Measurements from ENCODE around the gene MTMR10. TPM values are rescaled to one million over a fixed set of nuclear protein-coding genes. Genes with fewer than 3 reads are reported as not detected.

MTMR10 gene
- polyA plus RNA-seq, 3 donors, result 44.9 to 72.3 (median 62.7) TPM

GRCh38 chr15:31019986-31020385 is 28.6 kb upstream of the MTMR10 start:
- DNase-seq, result no peak

GRCh38 chr15:31017311-31017710 is 25.9 kb upstream of the MTMR10 start:
- no peak for DNase-seq

DNA sequence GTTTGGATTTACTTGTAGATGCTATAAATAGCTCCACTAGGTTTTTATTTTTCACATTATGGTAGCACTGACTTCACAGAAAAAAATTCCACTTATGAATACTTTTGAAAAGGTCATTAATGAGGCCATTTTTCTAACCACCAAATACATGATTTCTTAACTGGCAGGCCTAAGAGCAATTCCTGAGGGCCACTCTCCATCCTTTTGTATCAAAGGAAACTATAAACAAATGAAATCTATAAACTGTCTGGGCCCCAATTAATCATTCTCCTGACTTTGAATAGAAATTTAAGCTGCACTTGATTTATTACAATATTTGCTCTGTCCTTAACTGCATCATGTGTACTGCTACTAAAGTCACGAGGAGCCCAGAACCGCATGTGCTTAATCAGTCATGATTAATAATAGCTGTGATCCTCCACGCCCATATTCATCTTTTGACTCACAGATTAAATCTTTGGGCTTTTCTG is 25.1 kb upstream of the MTMR10 start:
- DNase-seq, result no peak

GRCh38 chr15:31014608-31014925 is 23.1 kb upstream of the MTMR10 start:
- DNase-seq, result no peak

DNA sequence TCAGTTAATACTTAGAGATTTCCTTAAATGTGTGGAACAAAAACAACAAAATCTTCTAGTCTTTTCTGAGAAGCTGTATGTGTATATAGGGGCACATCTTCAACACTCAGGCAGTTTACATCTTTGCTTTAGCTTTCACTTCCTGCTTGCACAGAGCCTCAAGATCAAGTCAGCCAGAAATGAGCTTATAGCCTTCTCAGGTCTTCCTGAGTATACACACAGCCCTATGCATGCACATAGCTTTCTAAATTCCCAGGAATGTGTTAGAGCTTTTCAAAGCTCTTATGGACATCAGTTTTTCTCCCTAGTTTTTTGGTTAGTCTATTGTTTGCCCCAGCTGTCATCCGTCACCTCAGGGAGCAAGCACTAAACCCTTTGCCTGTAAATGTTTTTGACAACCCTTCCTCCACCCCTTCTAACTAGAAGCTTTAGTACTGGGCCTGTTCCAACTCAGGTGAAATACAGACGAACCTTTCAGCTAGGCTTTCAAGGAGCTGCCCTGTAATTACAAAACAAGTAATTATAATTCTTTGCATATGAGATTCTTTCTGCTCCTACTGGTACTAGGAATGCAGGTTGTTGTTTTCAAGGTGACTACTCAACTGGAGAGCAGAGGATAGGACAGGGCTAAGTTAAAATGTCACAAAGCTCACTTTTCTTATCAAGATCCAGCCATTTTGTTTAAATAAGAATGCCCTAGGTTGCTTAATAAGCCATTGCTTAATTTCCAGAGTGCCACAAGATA is 22.6 kb upstream of the MTMR10 start:
- no peak for DNase-seq

DNA sequence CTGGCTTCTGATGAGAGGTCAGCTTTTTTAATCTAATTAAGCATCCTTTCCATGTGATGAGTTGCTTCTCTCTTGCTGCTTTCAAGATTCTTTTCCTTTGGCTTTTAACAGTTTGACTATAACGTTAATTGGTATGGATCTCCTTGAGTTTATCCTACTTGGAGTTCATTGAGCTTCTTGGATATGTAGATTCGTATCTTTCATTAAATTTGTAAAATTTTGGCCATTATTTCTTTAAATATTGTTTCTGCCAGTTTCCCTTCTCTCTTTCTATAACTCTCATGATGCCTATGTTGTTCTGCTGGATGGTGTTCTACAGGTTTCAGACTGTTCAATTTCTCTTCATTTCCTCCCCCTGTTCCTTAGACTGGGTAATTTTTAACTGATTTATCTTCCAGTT is 21.0 kb upstream of the MTMR10 start:
- no peak for DNase-seq

- DNase-seq, result no peak
Observed at GRCh38 chr15:31010036-31010435, 18.6 kb upstream of the MTMR10 start.

DNA sequence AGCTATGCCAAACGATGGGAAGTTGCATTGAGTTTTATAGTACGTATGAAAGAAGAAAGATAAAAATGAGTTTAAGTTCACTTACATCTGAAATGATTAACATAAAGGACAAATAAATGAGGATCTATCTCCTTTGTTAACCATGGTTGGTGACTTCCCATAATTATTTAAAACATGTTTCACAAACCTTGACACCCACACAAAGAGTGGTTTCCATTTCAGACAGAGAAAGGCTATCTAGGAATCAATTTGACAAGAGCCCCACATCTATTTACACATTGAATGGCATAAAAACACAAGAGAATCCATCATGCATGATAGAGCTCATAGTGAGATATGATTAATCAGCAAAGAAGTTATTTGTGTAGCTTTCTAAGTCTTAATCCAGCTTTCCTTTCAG is 14.2 kb upstream of the MTMR10 start:
- no peak for DNase-seq

DNA sequence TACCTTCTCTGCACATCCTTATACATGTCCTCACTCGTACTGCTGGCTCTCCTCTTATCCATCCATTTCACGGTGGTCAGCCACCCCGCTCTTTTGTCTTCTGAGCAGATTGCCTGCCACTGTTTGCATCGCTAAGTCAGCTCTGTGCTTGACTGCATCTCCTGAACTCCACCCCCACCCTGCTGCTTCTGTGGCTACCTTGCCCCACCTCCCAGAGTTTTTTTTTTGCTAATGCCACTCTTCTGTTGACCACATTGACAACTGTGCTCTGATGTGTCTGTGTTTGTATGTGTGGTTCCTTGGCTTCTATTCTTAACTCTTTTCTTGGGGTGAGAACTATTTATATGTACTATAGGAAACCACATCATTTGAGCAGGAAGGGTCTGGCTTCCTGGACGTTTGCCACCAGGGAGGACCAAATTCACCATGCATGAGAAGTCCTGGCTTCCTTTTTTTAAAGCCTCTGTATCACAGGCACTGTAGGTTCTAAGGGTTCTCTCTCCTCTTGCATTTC is 12.8 kb upstream of the MTMR10 start:
- DNase-seq, result no peak

GRCh38 chr15:31001702-31002101 is 10.3 kb upstream of the MTMR10 start:
- DNase-seq, result no peak

- DNase-seq, result no peak
Observed at GRCh38 chr15:30999729-31000128, 8.3 kb upstream of the MTMR10 start.

DNA sequence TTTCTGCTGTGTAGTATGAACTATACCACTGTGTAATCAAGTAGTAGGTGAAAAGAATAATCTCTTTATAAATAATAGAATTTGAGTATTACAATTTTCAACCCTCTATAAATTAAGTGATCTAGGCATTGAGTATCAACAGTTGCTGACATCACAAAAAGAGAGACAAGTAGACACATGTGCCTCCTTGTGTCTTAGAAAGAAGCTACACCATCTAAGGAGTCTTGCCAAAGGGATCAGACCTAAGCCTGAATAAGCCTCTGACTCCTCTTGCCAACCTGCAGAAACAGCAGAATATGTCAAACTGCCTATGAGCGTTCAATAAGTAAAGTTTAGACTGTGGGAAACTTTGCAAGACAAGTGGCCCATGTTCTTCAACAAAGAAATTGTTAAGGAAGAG is 5.8 kb upstream of the MTMR10 start:
- no peak for DNase-seq

- no peak for DNase-seq
Observed at GRCh38 chr15:30992249-30992864, 929 bp upstream of the MTMR10 start.

- DNase-seq, result no peak
Observed at GRCh38 chr15:30990446-30991254, 778 bp downstream of the MTMR10 start.

DNA sequence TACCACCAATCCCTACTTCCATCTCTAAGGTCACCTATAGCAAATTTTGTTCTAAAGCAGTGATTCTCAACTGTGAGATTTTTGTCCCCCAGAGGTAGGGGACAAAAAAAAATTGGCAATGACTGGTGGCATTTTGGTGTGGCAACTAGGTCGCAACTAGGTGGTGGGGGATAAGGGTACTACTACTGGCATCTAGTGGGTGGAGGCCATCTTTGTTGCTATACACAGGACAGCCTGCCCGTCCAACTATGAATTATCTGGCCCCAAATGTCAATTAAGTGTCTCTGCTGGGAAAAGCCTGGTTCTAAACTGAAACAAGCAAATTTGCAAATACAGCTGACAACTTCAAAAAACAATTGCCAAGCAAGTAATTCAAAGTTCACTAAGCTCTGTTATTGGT is 1.4 kb downstream of the MTMR10 start:
- DNase-seq, result no peak

DNA sequence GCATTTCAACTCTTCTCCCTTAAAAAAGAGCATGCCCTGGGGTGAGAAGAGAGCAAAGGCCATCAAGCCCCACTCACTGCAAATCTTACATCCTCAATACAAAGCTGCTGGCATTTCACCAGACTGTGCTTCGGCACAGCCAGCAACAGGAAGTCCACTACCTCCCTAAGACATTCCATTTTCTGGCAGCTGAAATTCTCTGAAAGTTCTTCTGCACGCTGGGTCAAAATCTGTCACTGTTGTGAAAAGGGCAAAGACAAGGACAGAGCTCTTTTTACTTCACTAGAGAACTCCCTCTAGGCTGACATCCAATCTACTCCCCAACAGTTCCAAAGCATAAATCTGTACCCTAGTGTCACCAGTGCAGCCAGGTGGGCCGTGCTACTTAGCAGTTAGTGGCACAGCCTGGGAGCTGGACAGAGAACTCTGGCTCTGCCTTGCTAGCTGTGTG is 6.3 kb downstream of the MTMR10 start:
- no peak for DNase-seq

DNA sequence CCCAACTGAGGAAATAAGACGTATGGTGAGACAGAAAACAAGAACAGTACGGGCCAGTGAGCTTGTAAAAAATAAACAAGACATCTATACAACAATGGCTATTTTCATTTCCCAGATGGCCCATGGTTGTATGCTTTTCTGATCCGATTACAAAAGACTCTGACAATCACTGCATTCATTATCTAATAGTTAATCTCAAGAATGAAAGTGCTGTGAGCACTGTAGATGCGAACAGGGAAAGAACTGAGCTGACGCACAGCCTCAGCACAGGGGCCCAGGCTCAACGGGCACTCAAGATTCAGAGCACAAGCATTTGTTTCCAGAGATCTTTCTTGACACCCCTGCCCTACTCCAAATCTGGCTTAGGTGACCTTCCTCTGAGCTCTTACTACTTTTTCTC is 6.9 kb downstream of the MTMR10 start:
- DNase-seq, result no peak

GRCh38 chr15:30984118-30984517 is 7.3 kb downstream of the MTMR10 start:
- no peak for DNase-seq

DNA sequence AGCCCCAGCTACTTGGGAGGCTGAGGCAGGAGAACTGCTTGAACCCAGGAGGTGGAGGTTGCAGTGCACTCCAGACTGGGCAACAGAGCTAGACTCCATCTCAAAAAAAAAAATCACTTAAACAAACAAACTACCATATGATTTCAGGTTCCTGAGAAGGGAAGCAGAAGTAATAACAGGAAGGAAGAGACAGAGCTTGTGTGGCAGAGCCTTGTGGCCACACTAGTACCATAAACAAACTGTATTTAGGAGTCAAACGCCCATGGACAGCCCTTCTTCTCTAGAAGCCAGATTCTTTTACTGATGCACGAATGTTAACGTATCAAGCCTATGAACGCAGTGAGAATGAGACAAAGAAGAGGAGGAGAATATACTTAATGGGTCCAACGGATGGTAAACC is 12.0 kb downstream of the MTMR10 start:
- DNase-seq, result no peak

DNA sequence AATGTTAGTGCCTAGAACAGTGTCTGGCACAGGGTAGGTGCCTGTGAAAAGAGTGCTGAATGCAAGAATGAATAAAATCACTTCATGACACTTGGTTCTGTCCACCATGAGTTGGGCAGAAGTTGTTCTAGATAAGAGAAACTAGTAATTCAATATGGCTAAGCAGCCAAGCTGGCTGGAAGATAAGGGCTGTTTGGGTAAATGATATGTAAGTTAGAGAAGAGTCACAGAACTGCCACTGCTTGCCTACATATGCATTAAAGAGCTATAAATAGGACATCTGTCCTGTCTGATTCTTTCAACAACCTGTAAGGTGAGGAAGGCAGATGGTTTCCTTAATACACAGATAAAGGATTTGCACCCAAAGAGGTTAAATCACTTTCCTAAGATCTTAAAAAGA is 13.1 kb downstream of the MTMR10 start:
- DNase-seq, result no peak

GRCh38 chr15:30974112-30974511 is 17.3 kb downstream of the MTMR10 start:
- DNase-seq, result no peak

GRCh38 chr15:30973379-30973778 is 18.0 kb downstream of the MTMR10 start:
- no peak for DNase-seq

GRCh38 chr15:30969724-30970123 is 21.7 kb downstream of the MTMR10 start:
- DNase-seq, result no peak
